Measurements from ENCODE around the gene BCAS3.

Gene BCAS3

GRCh38 chr17:60675997-60676396 is 1.7 kb upstream of the BCAS3 start:
- DNase-seq: no peak

GRCh38 chr17:60676758-60677307 is 818 bp upstream of the BCAS3 start:
- no peak for DNase-seq

- no peak for DNase-seq
Observed at GRCh38 chr17:60678118-60678444, 430 bp downstream of the BCAS3 start.

GRCh38 chr17:60679287-60679686 is 1.6 kb downstream of the BCAS3 start:
- DNase-seq: no peak

GRCh38 chr17:60680754-60681153 is 3.1 kb downstream of the BCAS3 start:
- no peak for DNase-seq

GRCh38 chr17:60685437-60685836 is 7.8 kb downstream of the BCAS3 start:
- no peak for DNase-seq

- no peak for DNase-seq
Observed at GRCh38 chr17:60695960-60696359, 18.3 kb downstream of the BCAS3 start.

GRCh38 chr17:60699090-60699489 is 21.4 kb downstream of the BCAS3 start:
- DNase-seq: no peak

- no peak for DNase-seq
Observed at GRCh38 chr17:60704170-60704569, 26.5 kb downstream of the BCAS3 start.

- DNase-seq: no peak
Observed at GRCh38 chr17:60712675-60713074, 35.0 kb downstream of the BCAS3 start.

- no peak for DNase-seq
Observed at GRCh38 chr17:60713608-60714007, 36.0 kb downstream of the BCAS3 start.

- no peak for DNase-seq
Observed at GRCh38 chr17:60716766-60717165, 39.1 kb downstream of the BCAS3 start.

- DNase-seq: no peak
Observed at GRCh38 chr17:60717814-60718213, 40.2 kb downstream of the BCAS3 start.

GRCh38 chr17:60720763-60721531 is 43.3 kb downstream of the BCAS3 start:
- peak; percentile 56 for DNase-seq

GRCh38 chr17:60724647-60725046 is 47.0 kb downstream of the BCAS3 start:
- no peak for DNase-seq

GRCh38 chr17:60729854-60730253 is 52.2 kb downstream of the BCAS3 start:
- no peak for DNase-seq

GRCh38 chr17:60730273-60730672 is 52.6 kb downstream of the BCAS3 start:
- no peak for DNase-seq

- no peak for DNase-seq
Observed at GRCh38 chr17:60738287-60738686, 60.6 kb downstream of the BCAS3 start.

GRCh38 chr17:60740584-60740983 is 62.9 kb downstream of the BCAS3 start:
- DNase-seq: no peak

- DNase-seq: no peak
Observed at GRCh38 chr17:60741031-60741430, 63.4 kb downstream of the BCAS3 start.

- no peak for DNase-seq
Observed at GRCh38 chr17:60743282-60743681, 65.6 kb downstream of the BCAS3 start.

GRCh38 chr17:60743799-60744198 is 66.1 kb downstream of the BCAS3 start:
- no peak for DNase-seq

- DNase-seq: no peak
Observed at GRCh38 chr17:60744355-60744966, 66.8 kb downstream of the BCAS3 start.

GRCh38 chr17:60745544-60745943 is 67.9 kb downstream of the BCAS3 start:
- DNase-seq: no peak
